Endothelial cell (in vitro differentiated cells): ENCODE measurements around the gene RASA3. TPM values are rescaled to one million over a fixed set of nuclear protein-coding genes. Genes with fewer than 3 reads are reported as not detected.

ENCODE experiments used
- DNase-seq: peaks from one replicate; pipeline ENCODE4 v3.0.0; 2021; ENCODE audit warnings: low spot score
- H3K27ac Mint-ChIP-seq: one replicate; pipeline ENCODE4 v1.8.0; 2021; ENCODE audit warnings: mixed read lengths, inconsistent platforms; ENCODE audit not compliant: unreplicated experiment
- H3K27me3 Mint-ChIP-seq: one replicate; pipeline ENCODE4 v1.8.0; 2021; ENCODE audit warnings: mild to moderate bottlenecking, moderate library complexity, mixed read lengths, inconsistent platforms; ENCODE audit not compliant: unreplicated experiment
- H3K36me3 Mint-ChIP-seq: one replicate; pipeline ENCODE4 v1.8.0; 2021; ENCODE audit warnings: mild to moderate bottlenecking, low read depth, mixed read lengths, inconsistent platforms; ENCODE audit not compliant: unreplicated experiment
- H3K4me1 Mint-ChIP-seq: one replicate; pipeline ENCODE4 v1.8.0; 2021; ENCODE audit warnings: mild to moderate bottlenecking, mixed read lengths, inconsistent platforms; ENCODE audit not compliant: unreplicated experiment
- H3K4me3 Mint-ChIP-seq: one replicate; pipeline ENCODE4 v1.8.0; 2021; ENCODE audit warnings: mild to moderate bottlenecking, mixed read lengths, inconsistent platforms; ENCODE audit not compliant: unreplicated experiment
- H3K9me3 Mint-ChIP-seq: one replicate; pipeline ENCODE4 v1.8.0; 2021; ENCODE audit warnings: mixed read lengths, inconsistent platforms; ENCODE audit not compliant: unreplicated experiment
- CTCF ChIP-seq: fragments of 200-600 bp; sonication (generic); IDR thresholded peaks from one replicate; pipeline ENCODE4 v1.5.0; 2021; ENCODE audit warnings: antibody characterized with exemption; ENCODE audit not compliant: unreplicated experiment
- total RNA-seq: library from RNA; stranded (reverse); fragmentation: NEBNext Ultra II Directional; extraction: Animal tissue kit (Norgen Biotek cat#: 25700); gene quantifications from one replicate; pipeline ENCODE4 v1.2.1, GENCODE V29; 2021; ENCODE audit not compliant: unreplicated experiment

Gene RASA3
- total RNA-seq, 1 donor from 2014 or later = 34.0 TPM

DNA sequence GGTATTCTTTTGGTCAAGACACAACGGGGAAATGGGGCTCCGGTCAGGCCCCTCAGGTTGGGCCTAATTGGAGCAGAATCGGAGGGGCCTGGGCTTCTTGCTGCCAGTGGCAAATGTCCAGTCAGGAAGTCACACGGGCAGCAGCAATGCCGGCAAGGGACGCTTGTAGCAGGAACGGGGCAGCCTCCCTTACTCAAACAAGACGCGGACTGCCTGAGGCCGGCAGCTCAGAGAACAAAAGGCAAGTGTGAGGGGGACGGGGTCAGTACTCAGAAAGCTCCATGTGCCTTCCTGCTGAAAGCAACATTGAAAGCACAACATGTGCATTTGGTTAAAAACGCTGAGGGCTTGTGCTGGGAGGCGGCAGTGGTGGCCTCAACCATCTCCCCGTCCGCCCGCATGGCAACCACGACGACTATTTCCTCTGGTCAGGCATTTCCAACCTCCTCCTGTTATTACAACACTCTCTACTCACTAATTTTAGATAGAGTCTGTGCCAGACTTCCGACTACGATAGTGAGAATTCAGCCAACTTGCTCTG, 20.5 kb upstream of the RASA3 start:
- H3K36me3 Mint-ChIP-seq = no peaks in the 10 kb centered on the region
- no peak overlapping the region for H3K4me3 Mint-ChIP-seq
- no peak overlapping the region for H3K27ac Mint-ChIP-seq
- DNase-seq = no peak
- no peak for TF ChIP-seq CTCF
- H3K27me3 Mint-ChIP-seq = peaks cover 5% of the 10 kb centered on the region
- peaks cover 5% of the 10 kb centered on the region for H3K4me1 Mint-ChIP-seq
- H3K9me3 Mint-ChIP-seq = no peaks in the 10 kb centered on the region

GRCh38 chr13:114152285-114152645, 19.8 kb upstream of the RASA3 start:
- Mint-ChIP-seq H3K4me3 (no peak overlapping the region), H3K27ac (no peak overlapping the region), H3K36me3 (no peaks in the 10 kb centered on the region), H3K9me3 (no peaks in the 10 kb centered on the region), H3K4me1 (peaks cover 5% of the 10 kb centered on the region), H3K27me3 (peaks cover 5% of the 10 kb centered on the region)
- no peak for TF ChIP-seq CTCF
- DNase-seq = no peak

DNA sequence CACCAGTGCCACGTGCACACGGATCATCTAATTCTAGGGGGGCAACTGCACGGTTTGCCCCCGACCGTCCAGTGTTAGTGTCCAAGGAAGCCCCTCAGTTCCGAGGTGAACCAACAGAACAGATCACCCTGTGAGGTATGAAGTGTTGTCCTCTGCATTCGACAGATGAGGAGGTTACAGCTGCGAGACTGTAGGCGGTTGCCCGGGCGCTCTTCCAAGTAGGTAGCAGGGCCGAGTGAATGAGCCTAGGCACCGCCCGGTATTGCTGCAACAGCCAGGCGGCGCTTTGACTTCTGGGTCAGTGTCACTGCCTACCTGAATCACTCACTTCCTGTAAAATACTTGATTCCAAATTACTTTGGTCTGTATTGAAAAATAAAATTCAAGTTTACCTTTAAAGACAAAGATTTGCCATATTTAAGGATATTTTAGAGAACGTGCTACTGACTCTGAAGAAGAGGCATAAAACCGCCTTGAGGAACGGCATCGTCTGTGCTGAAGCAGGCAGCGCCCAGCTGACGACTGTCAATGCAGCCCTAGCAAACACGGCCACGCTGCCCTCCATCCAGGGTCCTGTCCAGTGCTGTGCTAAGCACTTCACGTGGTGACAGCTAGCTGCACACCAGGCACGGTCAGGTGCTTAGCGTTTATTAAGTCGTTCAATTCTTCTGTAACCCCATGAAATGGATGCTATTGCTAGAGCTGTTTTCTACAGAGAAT, 19.3 kb upstream of the RASA3 start:
- Mint-ChIP-seq H3K36me3 (no peaks in the 10 kb centered on the region), H3K9me3 (no peaks in the 10 kb centered on the region), H3K27ac (no peak overlapping the region), H3K4me1 (peaks cover 5% of the 10 kb centered on the region), H3K4me3 (no peak overlapping the region), H3K27me3 (peaks cover 5% of the 10 kb centered on the region)
- no peak for DNase-seq
- no peak for TF ChIP-seq CTCF

DNA sequence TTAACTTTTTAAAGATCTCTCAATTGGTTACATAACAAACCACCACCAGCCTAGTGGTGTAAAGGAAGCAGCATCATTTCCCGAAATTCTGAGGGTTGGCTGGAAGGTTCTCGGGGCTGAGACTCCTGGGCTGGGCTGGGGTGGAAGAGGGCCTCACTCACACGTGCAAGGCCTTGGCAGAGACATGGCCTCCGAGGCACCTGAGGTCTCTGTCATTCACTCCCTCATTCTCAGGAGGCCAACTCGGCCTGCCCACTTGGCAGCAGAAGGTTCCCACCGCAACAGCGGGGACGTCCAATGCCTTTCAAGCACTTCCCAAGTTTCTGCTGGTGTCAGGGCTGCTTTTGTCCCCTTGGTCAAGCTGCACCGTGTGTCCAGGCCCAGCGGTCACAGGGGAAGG, 18.6 kb upstream of the RASA3 start:
- no peak overlapping the region for H3K27ac Mint-ChIP-seq
- no peaks in the 10 kb centered on the region for H3K36me3 Mint-ChIP-seq
- no peaks in the 10 kb centered on the region for H3K9me3 Mint-ChIP-seq
- peaks cover 2% of the 10 kb centered on the region for H3K4me1 Mint-ChIP-seq
- H3K4me3 Mint-ChIP-seq = no peak overlapping the region
- no peak for TF ChIP-seq CTCF
- DNase-seq = no peak
- peaks cover 2% of the 10 kb centered on the region for H3K27me3 Mint-ChIP-seq
